Measurements from ENCODE around the gene TSPAN5. TPM values are rescaled to one million over a fixed set of nuclear protein-coding genes. Genes with fewer than 3 reads are reported as not detected.
"Not testable (repeated sequence)": the region's sequence is repeated elsewhere in the genome, so short reads cannot be mapped to it uniquely, and the experiment has no call there.

Gene TSPAN5
- total and polyA plus RNA-seq, 2 donors, result 4.7 to 10.3 TPM

GRCh38 chr4:98534146-98534545 lies 124.3 kb downstream of the TSPAN5 start:
- H3K27ac ChIP-seq (ENCODE audit: low read depth in 1 of 2, low read length in 1 of 2); H3K4me3 ChIP-seq (ENCODE audit: low read length in 2 of 2); H3K9me3 ChIP-seq (ENCODE audit: control insufficient read depth in 2 of 2, insufficient read depth in 1 of 2, low read length in 1 of 2); H3K4me1 ChIP-seq (ENCODE audit: control insufficient read depth in 2 of 2, insufficient read depth in 2 of 2, low read length in 2 of 2); DNase-seq (ENCODE audit: low read depth in 6 of 9, low spot score in 9 of 9); H3K36me3 ChIP-seq (ENCODE audit: control insufficient read depth in 2 of 2, insufficient read depth in 2 of 2, low read length in 1 of 2); H3K27me3 ChIP-seq (ENCODE audit: control insufficient read depth in 2 of 2, insufficient read depth in 1 of 2, low read length in 1 of 2): not testable (repeated sequence)
- 95% methylated on average over 2 of the region's 2 CpGs for WGBS

GRCh38 chr4:98530572-98530971 lies 127.8 kb downstream of the TSPAN5 start:
- H3K27me3 ChIP-seq (ENCODE audit: control insufficient read depth in 2 of 2, insufficient read depth in 1 of 2, low read length in 1 of 2), result no peaks in the 10 kb centered on the region
- no peaks in the 10 kb centered on the region for H3K9me3 ChIP-seq (ENCODE audit: control insufficient read depth in 2 of 2, insufficient read depth in 1 of 2, low read length in 1 of 2)
- 97% methylated on average over 3 of the region's 3 CpGs for WGBS
- H3K4me3 ChIP-seq (ENCODE audit: low read length in 2 of 2), result no peak overlapping the region
- no peak for DNase-seq (ENCODE audit: low read depth in 6 of 9, low spot score in 9 of 9)
- no peak overlapping the region for H3K27ac ChIP-seq (ENCODE audit: low read depth in 1 of 2, low read length in 1 of 2)
- H3K36me3 ChIP-seq (ENCODE audit: control insufficient read depth in 2 of 2, insufficient read depth in 2 of 2, low read length in 1 of 2), result no peaks in the 10 kb centered on the region
- no peaks in the 10 kb centered on the region for H3K4me1 ChIP-seq (ENCODE audit: control insufficient read depth in 2 of 2, insufficient read depth in 2 of 2, low read length in 2 of 2)

- Histone ChIP-seq H3K4me3 (ENCODE audit: low read length in 2 of 2) (no peak overlapping the region), H3K36me3 (ENCODE audit: control insufficient read depth in 2 of 2, insufficient read depth in 2 of 2, low read length in 1 of 2) (no peaks in the 10 kb centered on the region), H3K4me1 (ENCODE audit: control insufficient read depth in 2 of 2, insufficient read depth in 2 of 2, low read length in 2 of 2) (no peaks in the 10 kb centered on the region), H3K27me3 (ENCODE audit: control insufficient read depth in 2 of 2, insufficient read depth in 1 of 2, low read length in 1 of 2) (no peaks in the 10 kb centered on the region), H3K9me3 (ENCODE audit: control insufficient read depth in 2 of 2, insufficient read depth in 1 of 2, low read length in 1 of 2) (no peaks in the 10 kb centered on the region), H3K27ac (ENCODE audit: low read depth in 1 of 2, low read length in 1 of 2) (no peak overlapping the region)
- DNase-seq (ENCODE audit: low read depth in 6 of 9, low spot score in 9 of 9), result no peak
- WGBS, result over 99% methylated on average over 2 of the region's 2 CpGs
Measured at GRCh38 chr4:98529970-98530569, 128.3 kb downstream of the TSPAN5 start.

- no peak for DNase-seq (ENCODE audit: low read depth in 6 of 9, low spot score in 9 of 9)
- no peaks in the 10 kb centered on the region for H3K9me3 ChIP-seq (ENCODE audit: control insufficient read depth in 2 of 2, insufficient read depth in 1 of 2, low read length in 1 of 2)
- no peak overlapping the region for H3K4me3 ChIP-seq (ENCODE audit: low read length in 2 of 2)
- H3K4me1 ChIP-seq (ENCODE audit: control insufficient read depth in 2 of 2, insufficient read depth in 2 of 2, low read length in 2 of 2), result no peaks in the 10 kb centered on the region
- no peaks in the 10 kb centered on the region for H3K27me3 ChIP-seq (ENCODE audit: control insufficient read depth in 2 of 2, insufficient read depth in 1 of 2, low read length in 1 of 2)
- H3K36me3 ChIP-seq (ENCODE audit: control insufficient read depth in 2 of 2, insufficient read depth in 2 of 2, low read length in 1 of 2), result no peaks in the 10 kb centered on the region
- 97% methylated on average over 3 of the region's 3 CpGs for WGBS
- no peak overlapping the region for H3K27ac ChIP-seq (ENCODE audit: low read depth in 1 of 2, low read length in 1 of 2)
Measured at GRCh38 chr4:98528882-98529281, 129.5 kb downstream of the TSPAN5 start.

GRCh38 chr4:98527534-98528269 lies 130.7 kb downstream of the TSPAN5 start:
- H3K4me3 ChIP-seq (ENCODE audit: low read length in 2 of 2), result no peak overlapping the region
- no peaks in the 10 kb centered on the region for H3K36me3 ChIP-seq (ENCODE audit: control insufficient read depth in 2 of 2, insufficient read depth in 2 of 2, low read length in 1 of 2)
- H3K9me3 ChIP-seq (ENCODE audit: control insufficient read depth in 2 of 2, insufficient read depth in 1 of 2, low read length in 1 of 2), result no peaks in the 10 kb centered on the region
- no peaks in the 10 kb centered on the region for H3K27me3 ChIP-seq (ENCODE audit: control insufficient read depth in 2 of 2, insufficient read depth in 1 of 2, low read length in 1 of 2)
- 98% methylated on average over 9 of the region's 9 CpGs for WGBS
- H3K27ac ChIP-seq (ENCODE audit: low read depth in 1 of 2, low read length in 1 of 2), result no peak overlapping the region
- DNase-seq (ENCODE audit: low read depth in 6 of 9, low spot score in 9 of 9), result no peak
- no peaks in the 10 kb centered on the region for H3K4me1 ChIP-seq (ENCODE audit: control insufficient read depth in 2 of 2, insufficient read depth in 2 of 2, low read length in 2 of 2)

GRCh38 chr4:98524230-98524629 lies 134.2 kb downstream of the TSPAN5 start:
- Histone ChIP-seq H3K4me3 (ENCODE audit: low read length in 2 of 2) (no peak overlapping the region), H3K27me3 (ENCODE audit: control insufficient read depth in 2 of 2, insufficient read depth in 1 of 2, low read length in 1 of 2) (no peaks in the 10 kb centered on the region), H3K27ac (ENCODE audit: low read depth in 1 of 2, low read length in 1 of 2) (no peak overlapping the region), H3K36me3 (ENCODE audit: control insufficient read depth in 2 of 2, insufficient read depth in 2 of 2, low read length in 1 of 2) (no peaks in the 10 kb centered on the region), H3K4me1 (ENCODE audit: control insufficient read depth in 2 of 2, insufficient read depth in 2 of 2, low read length in 2 of 2) (peaks cover 0 to 4% of the 10 kb centered on the region in 2 donors), H3K9me3 (ENCODE audit: control insufficient read depth in 2 of 2, insufficient read depth in 1 of 2, low read length in 1 of 2) (no peaks in the 10 kb centered on the region)
- 87% methylated on average over 4 of the region's 4 CpGs for WGBS
- DNase-seq (ENCODE audit: low read depth in 6 of 9, low spot score in 9 of 9), result no peak

- DNase-seq (ENCODE audit: low read depth in 6 of 9, low spot score in 9 of 9), result no peak
- Histone ChIP-seq H3K27me3 (ENCODE audit: control insufficient read depth in 2 of 2, insufficient read depth in 1 of 2, low read length in 1 of 2) (no peaks in the 10 kb centered on the region), H3K27ac (ENCODE audit: low read depth in 1 of 2, low read length in 1 of 2) (no peak overlapping the region), H3K4me1 (ENCODE audit: control insufficient read depth in 2 of 2, insufficient read depth in 2 of 2, low read length in 2 of 2) (peaks cover 2 to 14% of the 10 kb centered on the region in 2 donors), H3K36me3 (ENCODE audit: control insufficient read depth in 2 of 2, insufficient read depth in 2 of 2, low read length in 1 of 2) (no peaks in the 10 kb centered on the region), H3K4me3 (ENCODE audit: low read length in 2 of 2) (no peak overlapping the region), H3K9me3 (ENCODE audit: control insufficient read depth in 2 of 2, insufficient read depth in 1 of 2, low read length in 1 of 2) (no peaks in the 10 kb centered on the region)
- 80% methylated on average over 3 of the region's 3 CpGs for WGBS
Measured at GRCh38 chr4:98522636-98523395, 135.6 kb downstream of the TSPAN5 start.

GRCh38 chr4:98522062-98522461 lies 136.3 kb downstream of the TSPAN5 start:
- H3K36me3 ChIP-seq (ENCODE audit: control insufficient read depth in 2 of 2, insufficient read depth in 2 of 2, low read length in 1 of 2), result no peaks in the 10 kb centered on the region
- no peaks in the 10 kb centered on the region for H3K27me3 ChIP-seq (ENCODE audit: control insufficient read depth in 2 of 2, insufficient read depth in 1 of 2, low read length in 1 of 2)
- WGBS, result 77% methylated on average over 5 of the region's 5 CpGs
- no peak for DNase-seq (ENCODE audit: low read depth in 6 of 9, low spot score in 9 of 9)
- H3K9me3 ChIP-seq (ENCODE audit: control insufficient read depth in 2 of 2, insufficient read depth in 1 of 2, low read length in 1 of 2), result no peaks in the 10 kb centered on the region
- peaks cover 2 to 14% of the 10 kb centered on the region in 2 donors for H3K4me1 ChIP-seq (ENCODE audit: control insufficient read depth in 2 of 2, insufficient read depth in 2 of 2, low read length in 2 of 2)
- no peak overlapping the region for H3K4me3 ChIP-seq (ENCODE audit: low read length in 2 of 2)
- H3K27ac ChIP-seq (ENCODE audit: low read depth in 1 of 2, low read length in 1 of 2), result no peak overlapping the region

- Histone ChIP-seq H3K4me1 (ENCODE audit: control insufficient read depth in 2 of 2, insufficient read depth in 2 of 2, low read length in 2 of 2) (peaks cover 2 to 14% of the 10 kb centered on the region in 2 donors), H3K36me3 (ENCODE audit: control insufficient read depth in 2 of 2, insufficient read depth in 2 of 2, low read length in 1 of 2) (no peaks in the 10 kb centered on the region), H3K27me3 (ENCODE audit: control insufficient read depth in 2 of 2, insufficient read depth in 1 of 2, low read length in 1 of 2) (no peaks in the 10 kb centered on the region), H3K4me3 (ENCODE audit: low read length in 2 of 2) (no peak overlapping the region), H3K27ac (ENCODE audit: low read depth in 1 of 2, low read length in 1 of 2) (no peak overlapping the region), H3K9me3 (ENCODE audit: control insufficient read depth in 2 of 2, insufficient read depth in 1 of 2, low read length in 1 of 2) (no peaks in the 10 kb centered on the region)
- no peak for DNase-seq (ENCODE audit: low read depth in 6 of 9, low spot score in 9 of 9)
Measured at GRCh38 chr4:98521486-98521885, 136.9 kb downstream of the TSPAN5 start.

Measured in thymus (tissue), 11 donors.